NCI-H1436 (cell line): ENCODE results near the gene HP1BP3.
A peak's percentile ranks its signal among the peaks of the same experiment; 100 is the strongest.

Experiments used
- DNase-seq: peaks from one replicate; lab custom pipeline; 2025; lab: John Stamatoyannopoulos, UW

Gene HP1BP3

DNA sequence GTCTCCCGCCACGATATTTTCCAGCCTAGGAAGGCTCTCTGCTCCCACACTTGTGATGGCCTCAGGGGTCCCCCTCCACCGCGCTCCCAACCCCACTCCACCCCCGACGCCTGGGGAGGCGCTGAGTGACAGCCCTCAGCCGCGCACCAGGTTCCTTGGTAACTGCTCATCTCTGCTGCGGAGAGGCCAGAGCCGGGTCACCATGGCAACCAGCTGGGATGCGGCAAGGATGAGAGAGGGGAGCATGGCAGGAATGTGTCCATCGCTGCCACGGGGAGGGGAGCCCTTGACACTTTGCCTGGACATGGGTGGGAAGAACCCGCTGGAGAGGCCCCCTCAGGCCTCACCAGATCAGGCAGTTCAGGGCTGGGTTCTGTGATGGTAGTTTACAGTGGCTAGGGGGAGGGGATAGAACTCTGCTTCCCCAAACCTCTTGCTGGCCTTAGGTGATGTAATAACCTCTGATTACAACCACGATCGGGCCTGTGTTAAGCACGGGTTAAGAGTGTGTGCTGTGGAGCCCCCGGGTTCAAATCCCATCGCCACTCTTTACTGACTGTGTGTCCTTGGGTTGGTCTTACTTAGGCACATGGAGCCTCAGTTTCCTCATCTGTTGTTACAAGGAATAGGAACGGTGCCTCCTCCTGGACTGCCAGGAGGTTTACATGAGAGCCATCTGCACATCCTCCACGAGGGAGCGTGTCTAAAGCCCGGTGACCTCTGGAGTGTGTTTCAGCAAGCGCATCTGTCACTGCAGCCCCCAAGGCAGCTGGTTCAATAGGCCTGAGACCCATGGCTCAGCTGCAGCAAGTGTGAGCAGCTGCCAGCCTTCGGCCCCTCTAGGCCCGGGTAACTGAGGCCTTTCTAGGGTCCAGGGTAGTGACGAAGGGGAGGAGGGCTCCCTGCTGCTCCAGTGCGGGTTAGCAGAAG lies 75.6 kb downstream of the HP1BP3 start:
- no peak for DNase-seq

DNA sequence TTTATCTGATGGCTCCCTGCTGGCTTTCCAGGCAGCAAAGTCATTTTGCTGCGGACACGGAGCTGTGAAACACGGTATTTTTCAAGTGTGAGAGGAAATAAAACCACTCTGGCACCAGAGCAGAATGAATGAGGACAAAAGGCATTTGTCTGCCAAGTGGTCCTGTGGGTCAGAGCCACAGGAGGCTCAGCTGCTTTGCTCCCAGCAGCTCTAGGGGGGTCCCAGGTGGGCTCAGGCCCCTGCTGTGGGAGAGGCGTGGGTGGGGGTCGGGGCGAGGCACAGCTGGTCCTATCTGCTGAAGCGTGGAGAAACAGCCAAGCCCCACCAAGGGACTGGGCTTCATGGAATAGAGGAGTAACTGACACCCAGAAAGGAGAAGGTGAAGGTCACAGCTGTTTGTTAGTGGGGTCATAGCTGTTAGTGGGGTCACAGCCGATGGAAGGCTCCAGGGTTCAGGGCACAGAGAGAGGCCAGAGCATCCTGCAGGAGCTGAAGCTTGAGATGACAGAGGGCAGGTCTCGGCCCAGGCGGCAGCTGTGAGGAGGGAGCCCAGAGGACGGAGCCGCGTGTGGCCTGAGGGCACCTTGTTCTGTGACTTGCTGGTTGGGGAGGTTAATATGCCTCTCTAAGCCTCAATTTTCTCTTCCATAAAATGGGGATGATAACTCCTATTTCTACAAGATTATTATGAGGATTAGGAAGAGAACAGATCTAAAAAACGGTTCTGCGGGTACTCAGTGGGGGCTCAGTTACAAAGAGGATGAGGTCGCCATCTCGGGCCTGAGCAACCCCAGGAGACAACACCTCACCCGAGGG lies 76.4 kb downstream of the HP1BP3 start:
- DNase-seq: no peak

GRCh38 chr1:20709868-20710267 lies 77.2 kb downstream of the HP1BP3 start:
- no peak for DNase-seq

GRCh38 chr1:20708891-20709290 lies 78.2 kb downstream of the HP1BP3 start:
- DNase-seq: no peak

GRCh38 chr1:20708057-20708456 lies 79.0 kb downstream of the HP1BP3 start:
- DNase-seq: no peak

DNA sequence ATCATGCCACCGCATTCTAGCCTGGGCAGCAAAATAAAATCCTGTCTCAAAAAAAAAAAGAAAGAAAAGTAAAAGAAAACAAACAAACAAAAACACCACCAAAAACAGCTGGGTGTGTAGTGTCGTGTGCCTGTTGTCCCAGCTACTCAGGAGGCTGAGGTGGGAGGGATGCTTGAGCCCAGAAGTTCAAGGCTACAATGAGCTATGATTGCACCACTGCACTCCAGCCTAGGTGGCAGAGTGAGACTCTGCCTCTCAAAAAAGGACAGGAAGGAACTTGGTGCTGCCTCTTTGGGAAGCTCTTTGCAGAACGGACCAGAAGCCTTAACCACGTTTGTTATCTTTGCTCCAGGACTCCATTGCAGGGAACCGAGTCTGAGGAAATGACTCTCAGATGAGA lies 80.3 kb downstream of the HP1BP3 start:
- DNase-seq: no peak

GRCh38 chr1:20705203-20705755 lies 81.8 kb downstream of the HP1BP3 start:
- DNase-seq: no peak

DNA sequence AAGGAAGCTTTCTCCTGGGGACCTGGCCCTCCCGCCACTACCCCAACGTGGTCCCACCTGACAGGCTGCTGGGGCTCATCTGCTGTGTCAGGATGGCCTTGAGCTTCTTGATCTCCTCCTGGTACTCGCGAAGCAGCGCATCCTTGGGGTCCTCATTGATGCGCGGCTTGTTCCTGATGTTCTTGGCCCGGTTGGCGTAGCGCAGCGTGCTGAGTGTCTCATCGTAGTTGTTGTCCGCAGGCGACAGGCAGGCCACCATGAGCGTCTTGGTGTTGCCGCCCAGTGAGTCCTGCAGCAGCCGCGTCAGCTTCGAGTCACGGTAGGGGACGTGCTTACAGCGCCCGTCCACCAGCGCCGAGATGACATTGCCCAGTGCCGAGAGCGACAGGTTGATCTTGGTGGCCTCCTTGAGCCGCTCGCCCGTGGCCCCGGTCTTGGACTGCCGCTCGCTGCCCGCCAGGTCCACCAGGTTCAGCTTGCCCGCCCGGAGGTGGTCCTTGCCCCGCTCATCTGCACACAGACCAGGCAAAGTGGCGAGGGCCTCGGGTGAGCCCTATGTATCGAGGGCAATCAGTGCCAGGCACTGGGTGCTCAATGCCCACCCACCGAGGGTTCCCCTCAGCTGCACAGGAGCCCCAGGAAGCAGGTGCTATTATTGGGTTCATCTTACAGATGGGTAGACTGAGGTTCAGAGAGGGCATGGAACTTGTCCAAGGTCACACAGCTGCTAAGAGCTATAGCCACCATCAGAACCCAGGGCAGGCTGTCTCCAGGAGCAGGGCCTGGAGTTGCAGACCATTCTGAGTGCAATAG lies 82.5 kb downstream of the HP1BP3 start:
- no peak for DNase-seq

DNA sequence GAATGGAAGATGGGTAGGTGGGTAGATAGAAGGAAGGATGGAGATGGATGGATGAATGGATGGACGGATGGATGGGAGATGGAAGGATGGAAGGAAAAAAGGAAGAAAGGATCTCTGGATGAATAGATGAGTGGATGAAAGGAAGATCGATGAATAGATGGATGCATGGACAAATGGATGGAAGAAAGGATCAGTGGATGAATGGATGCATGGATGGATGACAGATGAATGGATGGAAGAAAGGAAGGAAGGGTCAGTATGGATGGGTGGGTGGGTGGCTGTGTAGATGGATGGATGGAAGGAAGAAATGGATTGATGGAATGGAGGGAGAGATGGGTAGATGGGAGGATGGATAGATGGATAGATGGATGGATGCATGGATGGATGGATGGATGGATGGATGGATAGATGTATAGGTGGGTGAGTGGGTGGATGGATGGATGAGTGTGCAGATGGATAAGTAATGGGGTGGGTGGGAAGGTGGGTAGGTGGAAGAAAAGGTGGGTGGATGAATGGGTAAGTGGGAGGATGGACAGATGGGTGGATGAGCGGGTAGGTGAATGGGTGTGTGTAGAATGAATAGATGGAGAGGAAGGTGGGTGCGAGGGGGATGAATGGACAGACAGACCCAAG lies 83.9 kb downstream of the HP1BP3 start:
- DNase-seq: no peak

DNA sequence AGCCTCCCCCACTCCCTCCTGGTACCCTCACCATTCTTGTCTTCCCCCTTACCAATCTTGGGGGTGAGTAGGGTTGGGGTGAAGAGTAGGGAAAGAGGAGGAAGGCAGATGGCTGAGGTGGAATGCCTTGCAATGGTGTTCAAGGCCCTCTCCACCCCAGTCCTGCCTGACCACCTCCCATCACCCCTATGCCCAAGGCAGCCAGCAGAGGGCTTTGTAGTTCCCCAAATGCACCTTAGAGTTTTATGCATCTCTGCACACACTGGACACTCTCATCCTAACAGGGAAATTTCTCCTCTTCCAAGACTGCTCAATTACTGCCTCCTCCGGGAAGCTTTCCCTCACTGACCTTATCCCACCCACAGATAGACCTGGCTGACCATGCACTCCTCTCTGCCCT lies 84.7 kb downstream of the HP1BP3 start:
- no peak for DNase-seq

DNA sequence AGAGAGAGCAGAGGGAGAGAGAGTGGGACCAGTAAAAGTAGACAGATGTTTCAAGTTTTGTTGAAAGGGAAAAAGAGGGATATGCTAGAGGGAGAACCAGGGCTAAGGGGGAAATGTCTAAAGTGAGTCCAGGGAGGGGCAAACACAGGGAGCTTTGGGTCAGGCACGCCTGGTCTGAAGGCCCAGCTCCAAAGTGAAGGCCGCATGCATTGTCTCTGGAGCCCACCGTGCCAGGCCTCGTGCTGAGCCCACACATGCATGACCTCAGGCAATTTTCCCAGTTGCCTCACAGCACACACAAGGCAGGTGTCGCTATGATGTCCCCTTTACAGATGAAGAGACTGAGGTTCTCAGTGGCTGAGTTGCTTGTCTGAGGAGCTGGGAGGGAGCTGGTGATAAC lies 85.3 kb downstream of the HP1BP3 start:
- DNase-seq: no peak

DNA sequence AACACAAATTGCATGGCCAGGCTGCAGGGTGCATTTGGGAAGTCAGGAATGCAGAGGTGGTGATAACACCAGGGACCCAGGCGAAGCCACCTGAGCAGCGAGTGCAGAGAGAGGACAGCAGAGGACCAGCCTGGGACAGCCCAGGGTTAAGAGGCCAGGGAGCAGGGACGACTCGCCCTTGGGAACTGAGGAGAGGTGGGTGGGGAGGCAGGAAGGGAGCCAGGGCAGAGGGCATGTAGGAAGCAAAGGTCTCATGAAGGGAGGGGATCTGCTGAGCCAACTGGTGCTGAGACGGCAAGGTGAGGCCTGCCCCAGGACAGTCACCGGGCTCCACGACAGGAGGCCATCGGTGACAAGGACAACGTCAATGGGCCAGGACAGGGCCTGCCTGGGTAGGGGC lies 85.7 kb downstream of the HP1BP3 start:
- DNase-seq: no peak

DNA sequence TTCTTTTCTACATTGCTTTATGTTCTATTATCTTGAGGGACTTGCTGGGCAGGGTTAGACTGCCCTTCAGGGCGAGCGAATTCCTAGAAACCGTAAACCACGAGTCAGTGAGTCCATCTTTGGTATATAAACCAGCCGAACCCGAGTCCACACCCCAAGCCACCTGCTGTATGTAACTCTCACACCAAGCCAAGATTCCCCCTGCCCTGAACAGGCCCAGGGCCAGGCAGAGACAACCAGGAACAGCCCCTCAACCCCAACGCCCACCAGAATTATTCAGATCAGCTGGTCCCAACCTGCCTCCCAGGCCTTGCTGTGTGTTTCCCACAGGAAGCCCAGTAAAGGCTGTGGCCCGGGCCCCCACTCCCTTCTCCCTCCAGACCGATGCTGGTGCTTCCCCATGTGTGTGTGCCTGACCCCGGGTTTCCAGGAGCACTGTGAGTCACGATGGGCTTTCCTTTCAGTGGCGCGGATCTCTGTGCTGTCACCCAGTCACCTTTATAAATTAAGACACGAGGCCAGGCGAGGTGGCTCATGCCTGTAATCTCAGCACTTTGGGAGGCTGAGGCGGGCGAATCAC lies 86.4 kb downstream of the HP1BP3 start:
- no peak for DNase-seq

DNA sequence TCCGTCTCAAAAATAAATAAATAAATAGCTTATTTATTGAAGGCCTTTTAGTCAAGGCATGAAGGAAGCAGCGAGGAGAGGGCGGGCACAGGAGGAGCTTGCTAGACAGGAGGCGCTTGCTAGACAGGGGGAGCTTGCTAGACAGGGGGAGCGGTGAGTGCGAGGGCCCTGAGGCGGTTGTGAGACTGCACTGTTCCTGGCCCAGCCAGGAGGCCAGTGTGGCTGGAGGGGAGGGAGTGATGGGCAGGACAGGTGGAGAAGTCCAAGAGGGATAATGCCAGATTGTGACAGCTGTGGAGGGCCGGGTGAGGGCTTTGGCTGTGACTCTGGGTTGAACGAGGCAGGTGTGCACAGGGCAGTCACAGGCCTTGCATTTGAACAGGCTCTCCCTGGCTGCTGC lies 87.5 kb downstream of the HP1BP3 start:
- no peak for DNase-seq

GRCh38 chr1:20698195-20698910 lies 88.8 kb downstream of the HP1BP3 start:
- no peak for DNase-seq

GRCh38 chr1:20697563-20697962 lies 89.5 kb downstream of the HP1BP3 start:
- no peak for DNase-seq

DNA sequence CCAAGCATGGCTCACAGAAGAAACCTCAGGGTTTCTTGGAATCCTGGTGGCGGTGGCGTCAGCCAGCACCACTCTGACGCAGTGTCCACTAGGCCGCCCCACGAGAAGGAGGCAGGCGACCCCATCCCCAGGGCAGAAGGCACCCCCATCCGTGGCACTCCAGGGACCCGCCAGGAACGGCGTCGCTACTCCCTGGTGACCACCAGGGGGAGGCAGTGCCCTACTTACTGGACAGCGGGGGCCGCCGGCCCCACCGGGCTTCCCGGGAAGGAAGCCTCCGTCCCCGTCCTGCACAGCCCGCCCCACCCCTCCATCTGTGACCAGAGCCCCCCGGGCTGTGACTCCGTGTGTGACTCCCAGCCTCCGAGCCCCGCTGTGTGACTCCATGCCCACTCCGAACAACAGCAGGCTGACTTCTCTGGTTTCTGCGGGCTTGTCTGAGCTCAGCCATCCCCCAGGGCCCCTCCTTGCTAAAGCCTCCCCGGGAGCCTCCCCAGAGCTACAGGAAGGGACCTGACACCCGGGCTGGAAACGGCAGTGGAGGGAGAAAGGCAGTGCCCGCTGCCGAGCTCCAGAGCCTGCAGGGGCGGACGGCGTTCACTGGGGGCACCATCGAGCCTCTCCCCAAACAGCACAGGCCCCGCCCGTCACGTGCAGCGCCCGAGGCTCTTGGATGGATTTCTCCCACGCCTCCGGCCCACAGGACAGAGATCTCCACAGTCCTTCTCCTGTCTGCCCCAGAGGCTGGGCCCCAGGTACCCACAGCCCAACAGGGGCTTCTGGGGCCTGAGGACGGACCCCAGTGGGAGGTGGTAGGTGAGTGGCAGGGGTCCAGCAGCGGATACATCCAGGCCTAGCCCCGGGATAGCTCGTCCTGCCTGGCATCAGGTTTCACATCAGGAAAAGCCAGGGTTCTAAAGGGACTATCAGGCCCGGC lies 90.4 kb downstream of the HP1BP3 start:
- peak; percentile 81 for DNase-seq

DNA sequence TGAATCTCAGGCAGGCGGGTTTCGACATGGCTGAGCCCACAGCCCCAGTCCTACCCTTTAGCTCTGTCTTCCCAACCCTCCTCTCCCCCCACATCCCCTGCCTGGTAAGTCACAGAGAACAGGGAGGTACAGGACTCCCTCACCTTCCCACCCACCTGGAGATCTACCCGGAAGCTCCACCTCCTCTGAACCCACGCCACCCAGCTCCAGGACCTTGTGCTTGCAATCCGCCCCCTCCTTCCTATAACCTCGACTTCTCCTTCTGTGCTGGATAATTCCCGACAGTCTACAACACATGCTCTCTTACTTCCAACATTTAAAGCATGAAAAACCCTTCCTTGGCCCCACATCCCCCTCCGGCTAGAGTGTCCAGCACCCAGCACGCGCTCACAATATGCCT lies 91.6 kb downstream of the HP1BP3 start:
- no peak for DNase-seq

- DNase-seq: no peak
Measured at GRCh38 chr1:20693623-20694022, 93.5 kb downstream of the HP1BP3 start.
